Astrocyte of the spinal cord (primary cell): ENCODE results near the gene USP22.

ENCODE experiments used
- DNase-seq: peaks from one replicate; pipeline ENCODE4 v3.0.0; 2011; ENCODE audit warnings: low read depth, low spot score
- H3K4me3 ChIP-seq: 2 replicates; pipeline ENCODE4 v1.5.1; 2011; ENCODE audit warnings: low read depth, mild to moderate bottlenecking, low read length, moderate library complexity
- in situ Hi-C: cut with HindIII; loops from 2 replicates; pipeline ENCODE4 v1.10.0; 2017; ENCODE audit warnings: low sequenced_read_pairs
- TF ChIP-seq, protein P1 (sequence below): IDR thresholded peaks from 2 replicates; pipeline ENCODE4 v1.5.1; 2012; ENCODE audit warnings: low read depth, mild to moderate bottlenecking, low read length, inconsistent platforms

USP22 gene

DNA sequence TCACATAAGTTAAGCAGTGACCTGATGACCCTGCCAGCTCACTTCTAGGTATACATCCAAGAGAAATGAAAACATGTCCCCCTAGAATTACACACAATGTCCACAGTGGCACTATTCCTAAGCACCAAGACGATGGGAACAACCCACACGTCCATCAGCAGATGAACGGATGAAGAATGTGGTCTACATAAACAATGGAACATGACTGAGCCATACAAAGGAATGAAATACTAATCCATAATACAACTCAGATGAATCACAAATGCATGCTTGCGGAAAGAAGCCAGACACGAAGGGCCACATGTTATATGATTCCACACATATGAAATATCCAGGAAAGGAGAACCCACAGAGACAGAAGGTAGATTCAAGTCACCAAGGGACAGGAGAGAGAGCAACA is 17.4 kb downstream of the USP22 start:
- TF ChIP-seq, protein P1, sequence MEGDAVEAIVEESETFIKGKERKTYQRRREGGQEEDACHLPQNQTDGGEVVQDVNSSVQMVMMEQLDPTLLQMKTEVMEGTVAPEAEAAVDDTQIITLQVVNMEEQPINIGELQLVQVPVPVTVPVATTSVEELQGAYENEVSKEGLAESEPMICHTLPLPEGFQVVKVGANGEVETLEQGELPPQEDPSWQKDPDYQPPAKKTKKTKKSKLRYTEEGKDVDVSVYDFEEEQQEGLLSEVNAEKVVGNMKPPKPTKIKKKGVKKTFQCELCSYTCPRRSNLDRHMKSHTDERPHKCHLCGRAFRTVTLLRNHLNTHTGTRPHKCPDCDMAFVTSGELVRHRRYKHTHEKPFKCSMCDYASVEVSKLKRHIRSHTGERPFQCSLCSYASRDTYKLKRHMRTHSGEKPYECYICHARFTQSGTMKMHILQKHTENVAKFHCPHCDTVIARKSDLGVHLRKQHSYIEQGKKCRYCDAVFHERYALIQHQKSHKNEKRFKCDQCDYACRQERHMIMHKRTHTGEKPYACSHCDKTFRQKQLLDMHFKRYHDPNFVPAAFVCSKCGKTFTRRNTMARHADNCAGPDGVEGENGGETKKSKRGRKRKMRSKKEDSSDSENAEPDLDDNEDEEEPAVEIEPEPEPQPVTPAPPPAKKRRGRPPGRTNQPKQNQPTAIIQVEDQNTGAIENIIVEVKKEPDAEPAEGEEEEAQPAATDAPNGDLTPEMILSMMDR = no peak
- DNase-seq = no peak
- no peak overlapping the region for H3K4me3 ChIP-seq
- in situ Hi-C loops = no loop called here

- DNase-seq = no peak
Measured at GRCh38 chr17:21024024-21024423, 18.8 kb downstream of the USP22 start.

GRCh38 chr17:21021208-21021803 is 21.5 kb downstream of the USP22 start:
- DNase-seq = no peak
- in situ Hi-C loops = no loop called here
- H3K4me3 ChIP-seq = no peak overlapping the region
- TF ChIP-seq, protein P1 = no peak

More at GRCh38 chr17:21024024-21024423, 18.8 kb downstream of the USP22 start:
- in situ Hi-C loops = no loop called here
- TF ChIP-seq, protein P1 = no peak
- H3K4me3 ChIP-seq = no peak overlapping the region

DNA sequence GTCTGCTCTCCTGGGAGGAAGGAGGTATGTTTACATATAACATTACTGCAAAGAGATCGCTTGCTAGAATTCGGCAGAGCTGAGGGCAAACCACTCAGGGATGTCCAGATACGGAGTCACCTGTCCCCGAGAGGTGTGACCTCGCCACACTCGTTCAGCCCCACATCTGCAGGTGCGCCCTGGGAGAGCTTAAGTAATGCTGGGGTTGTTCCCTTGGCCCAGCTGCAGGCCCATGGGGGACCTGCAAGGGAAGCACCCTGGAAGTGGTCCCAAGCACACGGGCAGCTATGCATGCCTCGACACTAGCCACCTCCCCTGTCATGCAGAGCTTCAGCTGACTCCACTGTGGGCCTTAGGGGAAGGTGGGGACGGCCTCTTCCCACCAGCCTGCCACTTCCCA is 22.2 kb downstream of the USP22 start:
- H3K4me3 ChIP-seq = no peak overlapping the region
- in situ Hi-C loops = no loop called here
- DNase-seq = no peak
- TF ChIP-seq, protein P1 = no peak

DNA sequence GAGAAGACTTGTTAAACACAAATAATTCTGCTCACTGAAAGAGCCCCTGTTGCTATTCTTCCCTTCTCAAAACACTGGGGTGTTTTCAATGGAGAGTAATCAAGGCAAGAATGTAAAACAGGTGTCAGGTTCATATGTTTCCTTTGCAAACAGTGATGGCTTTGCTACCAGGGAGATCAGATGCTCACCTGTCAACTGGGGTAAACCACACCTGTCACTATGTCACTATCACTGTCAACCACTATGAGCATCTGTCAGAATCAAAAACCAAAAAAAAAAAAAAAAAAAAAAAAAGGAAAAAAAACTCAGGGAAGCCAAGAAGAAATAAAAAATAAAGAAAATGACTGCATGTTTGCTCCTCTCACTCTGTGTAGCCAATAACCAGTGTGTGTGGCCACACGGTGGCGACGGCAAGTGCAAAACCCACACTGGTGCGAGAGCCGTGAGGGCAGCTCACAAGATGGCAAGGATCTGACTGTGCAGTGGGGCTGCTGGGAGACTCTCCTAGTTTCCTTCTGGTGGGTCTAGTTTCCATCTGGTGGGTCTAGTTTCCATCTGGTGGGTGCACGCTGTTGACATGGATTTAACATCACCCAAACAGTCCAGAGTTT is 22.7 kb downstream of the USP22 start:
- H3K4me3 ChIP-seq = no peak overlapping the region
- no peak for DNase-seq
- TF ChIP-seq, protein P1 = peak; percentile 36
- in situ Hi-C loops = no loop called here

GRCh38 chr17:21018894-21019293 is 23.9 kb downstream of the USP22 start:
- no peak for DNase-seq
- H3K4me3 ChIP-seq = no peak overlapping the region
- in situ Hi-C loops = no loop called here
- TF ChIP-seq, protein P1 = no peak
